Gastrocnemius medialis (tissue), 4 donors: ENCODE measurements around the gene CACNG5. TPM values are rescaled to one million over a fixed set of nuclear protein-coding genes. Genes with fewer than 3 reads are reported as not detected.

Experiments used
- ATAC-seq, 2 donors: fragments of 150-250 bp; one replicate each; pipeline ENCODE4 v1.9.1; 2016
- DNase-seq, 2 donors: peaks; one replicate each; pipeline ENCODE4 v3.0.0-alpha.2; 2019
- H3K27ac ChIP-seq, 4 donors: fragments of 200-600 bp; sonication (generic); 1 replicate in 1 of 4; 2 replicates in 3 of 4; pipeline ENCODE4 v1.5.1; 2016 to 2018; ENCODE audit warnings: mild to moderate bottlenecking in 2 of 4, moderate library complexity in 1 of 4
- H3K27me3 ChIP-seq, 3 donors: fragments of 200-600 bp; sonication (generic) in 2 of 3; 1 replicate in 1 of 3; 2 replicates in 2 of 3; pipeline versions ENCODE4 v1.5.1 to v1.6.0; 2016 to 2019; ENCODE audit warnings: mild to moderate bottlenecking in 1 of 3, moderate library complexity in 1 of 3
- H3K36me3 ChIP-seq, 2 donors: fragments of 200-600 bp; sonication (generic) in 1 of 2; one replicate each; pipeline ENCODE4 v1.5.1; 2017 to 2018
- H3K4me1 ChIP-seq, 2 donors: fragments of 200-600 bp; sonication (generic) in 1 of 2; one replicate each; pipeline ENCODE4 v1.5.1; 2016 to 2017; ENCODE audit warnings: mild to moderate bottlenecking in 2 of 2
- H3K4me3 ChIP-seq, 4 donors: fragments of 200-600 bp; sonication (generic) in 3 of 4; 1 replicate in 1 of 4; 2 replicates in 3 of 4; pipeline ENCODE4 v1.5.1; 2016 to 2019; ENCODE audit warnings: mild to moderate bottlenecking in 2 of 4
- H3K9me3 ChIP-seq, 3 donors: fragments of 200-600 bp; sonication (generic) in 2 of 3; 1 replicate in 1 of 3; 2 replicates in 2 of 3; pipeline ENCODE4 v1.5.1; 2016 to 2019
- POLR2A ChIP-seq, 2 donors: fragments of 450-650 bp; IDR thresholded peaks; one replicate each; pipeline ENCODE4 v1.6.1; 2017; ENCODE audit warnings: antibody characterized with exemption in 2 of 2, mild to moderate bottlenecking in 2 of 2, moderate library complexity in 2 of 2
- in situ Hi-C, 4 donors: fragments of 200-750 bp; cut with MboI; loops; one replicate each; pipeline versions ENCODE4 v1.15.0 to v1.8.0; 2017; ENCODE audit warnings: low sequenced_read_pairs in 4 of 4
- intact Hi-C: fragments of 100-400 bp; cut with DNase I; formaldehyde crosslinking; loops from one replicate; pipeline ENCODE4 v1.15.1; 2023; ENCODE audit warnings: low total_unique reads
- total RNA-seq, 4 donors: library from RNA; depleted of rRNA; stranded (reverse); fragments of >200 nt; gene quantifications; one replicate each; pipeline versions ENCODE4 v1.1.0 to v1.2.3, GENCODE V29; 2016
- TF ChIP-seq, protein P1 (sequence below), 5 experiments: fragments of 450-650 bp in 3 of 5; fragments of 200-600 bp in 2 of 5; sonication (generic) in 2 of 5; IDR thresholded peaks in 4 of 5; conservative IDR thresholded peaks in 1 of 5; 1 replicate in 4 of 5; 2 replicates in 1 of 5; pipeline ENCODE4 v1.5.1; 2016 to 2019; ENCODE audit warnings: antibody characterized with exemption in 5 of 5, mild to moderate bottlenecking in 3 of 5, moderate library complexity in 3 of 5

Gene CACNG5, protein sequence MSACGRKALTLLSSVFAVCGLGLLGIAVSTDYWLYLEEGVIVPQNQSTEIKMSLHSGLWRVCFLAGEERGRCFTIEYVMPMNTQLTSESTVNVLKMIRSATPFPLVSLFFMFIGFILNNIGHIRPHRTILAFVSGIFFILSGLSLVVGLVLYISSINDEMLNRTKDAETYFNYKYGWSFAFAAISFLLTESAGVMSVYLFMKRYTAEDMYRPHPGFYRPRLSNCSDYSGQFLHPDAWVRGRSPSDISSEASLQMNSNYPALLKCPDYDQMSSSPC
- total RNA-seq, result not detected

DNA sequence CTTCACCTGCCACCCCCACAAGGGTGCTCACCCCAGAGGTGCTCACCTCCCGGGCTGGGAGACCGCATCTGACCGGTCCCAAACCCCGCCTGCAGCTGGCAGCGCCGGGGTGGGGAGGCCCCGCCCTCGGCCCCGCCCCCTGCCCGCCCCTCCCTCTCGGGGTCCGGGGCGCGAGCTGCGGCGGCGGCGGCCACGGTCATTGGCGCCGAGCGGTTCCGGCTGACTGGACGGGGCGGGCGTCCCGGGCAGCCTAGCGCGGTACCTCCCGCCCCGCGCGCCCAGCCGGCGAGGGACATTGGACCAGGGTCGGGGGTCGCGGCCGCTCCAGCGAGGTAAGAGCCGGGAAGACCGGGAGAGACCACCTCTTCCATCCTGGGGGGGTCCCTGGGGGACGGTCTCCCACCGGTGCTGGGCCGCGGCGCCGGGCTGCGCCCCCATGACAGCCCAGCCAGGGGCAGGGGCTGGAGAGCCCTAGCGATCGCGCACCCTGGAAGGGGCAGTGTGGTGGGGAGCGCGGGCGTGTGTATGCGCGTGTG lies at the start of gene CACNG5:
Gene CACNG5, plus strand, starts transcription at position 199 of the 536 bp plus-strand sequence. CDS start 42,216 bp downstream, outside the sequence.
- DNase-seq (no peak), ATAC-seq (no peak)
- peaks cover 24 to 39% (median 24%) of the 10 kb centered on the region in 3 donors for H3K27me3 ChIP-seq
- H3K9me3 ChIP-seq, result no peaks in the 10 kb centered on the region
- H3K4me3 ChIP-seq, result no peak within 1 kb of the TSS
- no peak within 1 kb of the TSS for H3K27ac ChIP-seq
- intact Hi-C loops (no loop called here), in situ Hi-C loops (no loop called here)
- no peaks in the 10 kb centered on the region for H3K36me3 ChIP-seq
- no peaks in the 10 kb centered on the region for H3K4me1 ChIP-seq
- TF ChIP-seq POLR2A (IDR thresholded peaks at IDR 0.05), result no peak
- TF ChIP-seq, protein P1, sequence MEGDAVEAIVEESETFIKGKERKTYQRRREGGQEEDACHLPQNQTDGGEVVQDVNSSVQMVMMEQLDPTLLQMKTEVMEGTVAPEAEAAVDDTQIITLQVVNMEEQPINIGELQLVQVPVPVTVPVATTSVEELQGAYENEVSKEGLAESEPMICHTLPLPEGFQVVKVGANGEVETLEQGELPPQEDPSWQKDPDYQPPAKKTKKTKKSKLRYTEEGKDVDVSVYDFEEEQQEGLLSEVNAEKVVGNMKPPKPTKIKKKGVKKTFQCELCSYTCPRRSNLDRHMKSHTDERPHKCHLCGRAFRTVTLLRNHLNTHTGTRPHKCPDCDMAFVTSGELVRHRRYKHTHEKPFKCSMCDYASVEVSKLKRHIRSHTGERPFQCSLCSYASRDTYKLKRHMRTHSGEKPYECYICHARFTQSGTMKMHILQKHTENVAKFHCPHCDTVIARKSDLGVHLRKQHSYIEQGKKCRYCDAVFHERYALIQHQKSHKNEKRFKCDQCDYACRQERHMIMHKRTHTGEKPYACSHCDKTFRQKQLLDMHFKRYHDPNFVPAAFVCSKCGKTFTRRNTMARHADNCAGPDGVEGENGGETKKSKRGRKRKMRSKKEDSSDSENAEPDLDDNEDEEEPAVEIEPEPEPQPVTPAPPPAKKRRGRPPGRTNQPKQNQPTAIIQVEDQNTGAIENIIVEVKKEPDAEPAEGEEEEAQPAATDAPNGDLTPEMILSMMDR (IDR thresholded peaks at IDR 0.05 in 4 of 5, conservative IDR thresholded peaks at IDR 0.05 in 1 of 5), result no peak

DNA sequence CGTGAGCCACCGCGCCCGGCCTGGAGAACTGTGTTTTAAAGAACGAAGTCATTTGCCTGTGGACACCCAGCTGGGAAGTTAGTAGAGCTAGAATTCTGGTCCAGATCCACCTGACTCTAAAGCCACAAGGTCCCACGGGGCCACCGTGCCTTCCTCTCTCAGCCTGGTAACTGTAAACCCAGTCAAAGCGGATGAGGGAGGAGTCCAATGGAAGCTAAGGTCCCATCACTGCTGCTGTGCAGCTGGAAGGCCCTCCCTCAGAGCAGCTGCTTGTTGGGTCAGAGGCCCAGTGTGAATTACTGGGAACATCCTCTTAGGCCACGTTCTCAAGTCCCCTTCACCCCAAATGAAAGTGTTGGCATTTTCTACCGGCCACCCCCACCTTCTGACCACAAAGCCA lies 48.8 kb upstream of the CACNG5 start:
- no peaks in the 10 kb centered on the region for H3K9me3 ChIP-seq
- no peak overlapping the region for H3K4me3 ChIP-seq
- no peaks in the 10 kb centered on the region for H3K36me3 ChIP-seq
- peaks cover 0 to 3% of the 10 kb centered on the region in 2 donors for H3K4me1 ChIP-seq
- ATAC-seq, result no peak
- intact Hi-C loops, result no loop called here
- in situ Hi-C loops, result no loop called here
- DNase-seq, result no peak
- TF ChIP-seq, protein P1 (IDR thresholded peaks at IDR 0.05 in 4 of 5, conservative IDR thresholded peaks at IDR 0.05 in 1 of 5), result no peak
- TF ChIP-seq POLR2A (IDR thresholded peaks at IDR 0.05), result no peak
- no peak overlapping the region for H3K27ac ChIP-seq
- no peaks in the 10 kb centered on the region for H3K27me3 ChIP-seq

DNA sequence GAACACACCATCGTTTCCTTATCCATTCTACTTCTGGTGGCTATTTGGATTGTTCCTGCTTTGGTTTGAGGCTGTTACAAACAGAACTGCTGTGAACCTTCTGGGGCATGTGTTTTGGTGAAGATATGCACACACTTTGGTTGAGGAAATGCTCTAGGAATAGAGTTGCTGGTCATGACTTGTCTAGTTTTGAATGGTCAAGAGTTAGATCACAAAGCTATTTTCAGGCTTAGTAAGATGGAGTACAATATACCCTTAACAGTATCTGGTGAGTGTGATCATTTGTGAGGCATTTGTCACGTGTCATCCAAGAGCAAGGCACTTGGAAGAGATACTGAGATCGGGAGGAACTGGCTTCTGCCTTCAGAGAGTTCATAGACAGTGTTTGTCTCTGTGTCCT lies 47.0 kb upstream of the CACNG5 start:
- Histone ChIP-seq H3K4me1 (peaks cover 0 to 3% of the 10 kb centered on the region in 2 donors), H3K4me3 (no peak overlapping the region), H3K36me3 (no peaks in the 10 kb centered on the region), H3K27me3 (no peaks in the 10 kb centered on the region), H3K9me3 (no peaks in the 10 kb centered on the region), H3K27ac (peak overlapping the region in 1 of 4 donors; percentile 47)
- intact Hi-C loops, result no loop called here
- no peak for DNase-seq
- in situ Hi-C loops, result no loop called here
- no peak for TF ChIP-seq POLR2A (IDR thresholded peaks at IDR 0.05)
- TF ChIP-seq, protein P1 (IDR thresholded peaks at IDR 0.05 in 4 of 5, conservative IDR thresholded peaks at IDR 0.05 in 1 of 5), result no peak
- no peak for ATAC-seq

DNA sequence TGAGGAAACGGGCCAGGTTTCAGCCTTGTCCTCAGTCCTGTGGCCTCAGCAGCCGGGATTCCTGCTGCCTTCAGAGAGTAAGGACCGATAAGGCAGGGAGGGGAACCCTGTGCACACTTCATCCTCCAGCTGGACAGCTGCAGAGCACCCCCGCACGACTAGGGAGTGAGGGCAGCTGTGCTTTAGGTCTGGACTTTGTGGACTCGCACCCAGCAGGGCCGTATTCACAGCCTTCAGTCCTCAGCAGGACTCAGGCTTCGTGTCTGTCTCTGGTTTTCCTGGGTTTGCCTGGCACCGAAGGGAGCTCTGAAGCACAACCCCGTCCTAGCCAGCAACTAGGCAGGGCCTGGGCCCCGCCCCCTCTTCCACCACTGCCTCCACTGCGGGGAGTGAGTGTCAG lies 45.8 kb upstream of the CACNG5 start:
- intact Hi-C loops (no loop called here), in situ Hi-C loops (no loop called here)
- Histone ChIP-seq H3K4me3 (no peak overlapping the region), H3K4me1 (peaks cover 0 to 3% of the 10 kb centered on the region in 2 donors), H3K27me3 (no peaks in the 10 kb centered on the region), H3K9me3 (no peaks in the 10 kb centered on the region), H3K36me3 (no peaks in the 10 kb centered on the region), H3K27ac (no peak overlapping the region)
- ATAC-seq (no peak), DNase-seq (no peak)
- no peak for TF ChIP-seq POLR2A (IDR thresholded peaks at IDR 0.05)
- TF ChIP-seq, protein P1 (IDR thresholded peaks at IDR 0.05 in 4 of 5, conservative IDR thresholded peaks at IDR 0.05 in 1 of 5), result no peak
